GM23338 (cell line): Measurements from ENCODE around the gene RSRC2. TPM values are rescaled to one million over a fixed set of nuclear protein-coding genes. Genes with fewer than 3 reads are reported as not detected.

Experiments
- ATAC-seq: fragments of 200-7000 bp; cut with Tn5 transposase; 3 replicates; pipeline ENCODE4 v1.9.1; 2020
- DNase-seq: peaks from one replicate; pipeline ENCODE4 v3.0.0-alpha.2; 2015; ENCODE audit warnings: low spot score
- H2AFZ ChIP-seq: fragments of 200-600 bp; sonication (generic); 2 replicates; pipeline ENCODE4 v1.8.0; 2016; ENCODE audit warnings: antibody characterized with exemption, mild to moderate bottlenecking, moderate library complexity
- H3F3A ChIP-seq: fragments of 200-600 bp; sonication (generic); replicated peaks from 2 replicates; pipeline ENCODE4 v1.8.0; 2017; ENCODE audit warnings: antibody characterized with exemption, mixed run types, low read depth
- H3K27ac ChIP-seq: fragments of 200-600 bp; sonication (generic); 2 replicates; pipeline ENCODE4 v1.6.1; 2016; ENCODE audit warnings: low read depth
- H3K27me3 ChIP-seq: fragments of 200-600 bp; sonication (generic); 2 replicates; pipeline ENCODE4 v1.8.0; 2016; ENCODE audit warnings: mild to moderate bottlenecking, mixed run types, moderate library complexity; ENCODE audit not compliant: insufficient read depth
- H3K36me3 ChIP-seq: fragments of 200-600 bp; sonication (generic); 2 replicates; pipeline ENCODE4 v1.8.0; 2016; ENCODE audit warnings: mild to moderate bottlenecking; ENCODE audit not compliant: insufficient read depth
- H3K4me1 ChIP-seq: fragments of 200-600 bp; sonication (generic); 2 replicates; pipeline ENCODE4 v1.8.0; 2016; ENCODE audit warnings: mild to moderate bottlenecking, moderate library complexity; ENCODE audit not compliant: insufficient read depth
- H3K4me2 ChIP-seq: fragments of 200-600 bp; sonication (generic); 2 replicates; pipeline ENCODE4 v1.7.1; 2017; ENCODE audit warnings: mixed run types
- H3K4me3 ChIP-seq: fragments of 200-600 bp; sonication (generic); 2 replicates; pipeline ENCODE4 v1.6.1; 2016; ENCODE audit warnings: mixed run types
- H3K79me2 ChIP-seq: fragments of 200-600 bp; sonication (generic); replicated peaks from 2 replicates; pipeline ENCODE4 v1.8.0; 2017; ENCODE audit warnings: mild to moderate bottlenecking; ENCODE audit not compliant: insufficient read depth
- H3K9me2 ChIP-seq: fragments of 200-600 bp; sonication (generic); 2 replicates; pipeline ENCODE4 v1.8.0; 2017; ENCODE audit not compliant: insufficient read depth
- H4K20me1 ChIP-seq: fragments of 200-600 bp; sonication (generic); replicated peaks from 2 replicates; pipeline ENCODE4 v1.8.0; 2017; ENCODE audit warnings: mild to moderate bottlenecking; ENCODE audit not compliant: insufficient read depth
- H3K27ac Mint-ChIP-seq: 2 replicates; pipeline ENCODE4 v1.8.0; 2020; ENCODE audit warnings: inconsistent platforms, mild to moderate bottlenecking, moderate library complexity, mixed read lengths
- H3K27me3 Mint-ChIP-seq: 3 replicates; pipeline ENCODE4 v1.8.0; 2022; ENCODE audit warnings: low read depth, mild to moderate bottlenecking, moderate library complexity, mixed read lengths, inconsistent platforms; ENCODE audit not compliant: insufficient read depth, poor library complexity
- H3K36me3 Mint-ChIP-seq: 3 replicates; pipeline ENCODE4 v1.8.0; 2021; ENCODE audit warnings: low read depth, mild to moderate bottlenecking, inconsistent platforms, moderate library complexity, mixed read lengths
- H3K4me1 Mint-ChIP-seq: 3 replicates; pipeline ENCODE4 v1.8.0; 2020; ENCODE audit warnings: mild to moderate bottlenecking, inconsistent platforms, mixed read lengths
- H3K4me3 Mint-ChIP-seq: 3 replicates; pipeline ENCODE4 v1.8.0; 2021; ENCODE audit warnings: moderate library complexity, mild to moderate bottlenecking, inconsistent platforms, mixed read lengths
- H3K9me3 Mint-ChIP-seq: 3 replicates; pipeline ENCODE4 v1.8.0; 2020; ENCODE audit warnings: moderate library complexity, mild to moderate bottlenecking, inconsistent platforms, mixed read lengths
- CREB1 ChIP-seq: fragments of 250-450 bp; sonication (Bioruptor Pico); IDR thresholded peaks from 2 replicates; pipeline ENCODE4 v1.5.0; 2020; ENCODE audit warnings: low read depth, mild to moderate bottlenecking, moderate library complexity
- ETS1 ChIP-seq: IDR thresholded peaks from 2 replicates; pipeline ENCODE4 v1.6.1; 2016; ENCODE audit warnings: antibody characterized with exemption
- EZH2 ChIP-seq: fragments of 200-600 bp; sonication (generic); IDR thresholded peaks from one replicate; pipeline ENCODE4 v1.8.0; 2017; ENCODE audit warnings: antibody characterized with exemption, mild to moderate bottlenecking, low read depth; ENCODE audit not compliant: unreplicated experiment
- EZH2phosphoT487 ChIP-seq: fragments of 200-600 bp; sonication (generic); IDR thresholded peaks from one replicate; pipeline ENCODE4 v1.8.1; 2018; ENCODE audit warnings: antibody characterized with exemption; ENCODE audit not compliant: unreplicated experiment
- JUNB ChIP-seq: IDR thresholded peaks from one replicate; pipeline ENCODE4 v1.6.1; 2016; ENCODE audit warnings: antibody characterized with exemption; ENCODE audit not compliant: unreplicated experiment
- NANOG ChIP-seq: IDR thresholded peaks from 2 replicates; pipeline ENCODE4 v1.6.1; 2016; ENCODE audit warnings: antibody characterized with exemption, borderline replicate concordance
- POLR2AphosphoS5 ChIP-seq: IDR thresholded peaks from 2 replicates; pipeline ENCODE4 v1.6.1; 2016; ENCODE audit warnings: antibody characterized with exemption, low read depth
- STAT1 ChIP-seq: IDR thresholded peaks from one replicate; pipeline ENCODE4 v1.6.1; 2016; ENCODE audit warnings: antibody characterized with exemption; ENCODE audit not compliant: unreplicated experiment
- ZNF114 ChIP-seq: fragments of 250-450 bp; sonication (Bioruptor Pico); IDR thresholded peaks from 2 replicates; pipeline ENCODE4 v1.5.0; 2020; ENCODE audit warnings: mild to moderate bottlenecking, moderate library complexity
- ZNF331 ChIP-seq: fragments of 250-450 bp; sonication (Bioruptor Pico); IDR thresholded peaks from 2 replicates; pipeline ENCODE4 v1.5.0; 2020; ENCODE audit warnings: low read depth, mild to moderate bottlenecking, moderate library complexity
- polyA plus RNA-seq: library from polyadenylated mRNA; unstranded; fragments of >200 nt; fragmentation: Nextera tagmentation; extraction: Ambion mirVana; gene quantifications from 2 replicates; pipeline ENCODE4 v1.2.1, GENCODE V29; 2016
- total RNA-seq: library from RNA; depleted of rRNA; stranded (reverse); fragments of >200 nt; shearing (Covaris generic); gene quantifications from 2 replicates; pipeline ENCODE4 v1.2.3, GENCODE V29; 2014
- TF ChIP-seq, protein P1 (sequence below), 2 experiments: fragments of 200-600 bp in 1 of 2; sonication (generic) in 1 of 2; conservative IDR thresholded peaks; 2 replicates each; pipeline versions ENCODE4 v1.5.1 to v1.6.1; 2016 to 2017; ENCODE audit warnings: antibody characterized with exemption in 2 of 2, low read depth in 2 of 2, mild to moderate bottlenecking in 2 of 2, moderate library complexity in 1 of 2
- TF ChIP-seq, protein P2 (sequence below): fragments of 250-450 bp; sonication (Bioruptor Pico); IDR thresholded peaks from 2 replicates; pipeline ENCODE4 v1.5.0; 2020; ENCODE audit warnings: mild to moderate bottlenecking, moderate library complexity

RSRC2 gene
- total and polyA plus RNA-seq, 2 experiments from 2014 or later: 76.3 to 184 TPM

GRCh38 chr12:122547330-122547729 lies 20.6 kb upstream of the RSRC2 start:
- no peak overlapping the region for H3K4me3 Mint-ChIP-seq
- Histone ChIP-seq H4K20me1 (peaks cover 4% of the 10 kb centered on the region; the same call in 1 of the 2 replicates), H3K9me2 (no peaks in the 10 kb centered on the region), H3F3A (no peaks in the 10 kb centered on the region), H3K27ac (no peak overlapping the region), H3K79me2 (no peaks in the 10 kb centered on the region), H3K36me3 (peaks cover 67% of the 10 kb centered on the region), H3K27me3 (no peaks in the 10 kb centered on the region), H3K4me3 (no peak overlapping the region), H2AFZ (no peak overlapping the region), H3K4me2 (no peak overlapping the region), H3K4me1 (no peaks in the 10 kb centered on the region)
- H3K36me3 Mint-ChIP-seq: peaks cover 66% of the 10 kb centered on the region
- no peaks in the 10 kb centered on the region for H3K27me3 Mint-ChIP-seq
- no peak for TF ChIP-seq ZNF114 (CRISPR knock-in tag)
- no peak for TF ChIP-seq NANOG
- no peak for TF ChIP-seq EZH2
- no peak for TF ChIP-seq ZNF331 (CRISPR knock-in tag)
- TF ChIP-seq CREB1 (CRISPR knock-in tag): no peak
- no peak for TF ChIP-seq ETS1
- no peak for TF ChIP-seq EZH2phosphoT487
- ATAC-seq (no peak), DNase-seq (no peak)
- H3K4me1 Mint-ChIP-seq: no peaks in the 10 kb centered on the region
- H3K27ac Mint-ChIP-seq: no peak overlapping the region
- no peaks in the 10 kb centered on the region for H3K9me3 Mint-ChIP-seq

- Mint-ChIP-seq H3K4me1 (no peaks in the 10 kb centered on the region), H3K27me3 (no peaks in the 10 kb centered on the region), H3K36me3 (peaks cover 64% of the 10 kb centered on the region), H3K27ac (no peak overlapping the region), H3K9me3 (no peaks in the 10 kb centered on the region), H3K4me3 (no peak overlapping the region)
- H3K79me2 ChIP-seq: no peaks in the 10 kb centered on the region
- no peaks in the 10 kb centered on the region for H3K27me3 ChIP-seq
- DNase-seq: no peak
- H3K4me1 ChIP-seq: no peaks in the 10 kb centered on the region
- no peaks in the 10 kb centered on the region for H3K9me2 ChIP-seq
- no peak overlapping the region for H2AFZ ChIP-seq
- H3K4me3 ChIP-seq: no peak overlapping the region
- H3K36me3 ChIP-seq: peaks cover 53% of the 10 kb centered on the region
- ATAC-seq: no peak
- H3K4me2 ChIP-seq: no peak overlapping the region
- peaks cover 4% of the 10 kb centered on the region for H4K20me1 ChIP-seq
- H3F3A ChIP-seq: no peaks in the 10 kb centered on the region
- no peak overlapping the region for H3K27ac ChIP-seq
- TF ChIP-seq ZNF331 (CRISPR knock-in tag): no peak
- TF ChIP-seq POLR2AphosphoS5: no peak
- TF ChIP-seq EZH2: no peak
- no peak for TF ChIP-seq ETS1
- no peak for TF ChIP-seq NANOG
- TF ChIP-seq JUNB: no peak
- no peak for TF ChIP-seq ZNF114 (CRISPR knock-in tag)
- TF ChIP-seq, protein P1, sequence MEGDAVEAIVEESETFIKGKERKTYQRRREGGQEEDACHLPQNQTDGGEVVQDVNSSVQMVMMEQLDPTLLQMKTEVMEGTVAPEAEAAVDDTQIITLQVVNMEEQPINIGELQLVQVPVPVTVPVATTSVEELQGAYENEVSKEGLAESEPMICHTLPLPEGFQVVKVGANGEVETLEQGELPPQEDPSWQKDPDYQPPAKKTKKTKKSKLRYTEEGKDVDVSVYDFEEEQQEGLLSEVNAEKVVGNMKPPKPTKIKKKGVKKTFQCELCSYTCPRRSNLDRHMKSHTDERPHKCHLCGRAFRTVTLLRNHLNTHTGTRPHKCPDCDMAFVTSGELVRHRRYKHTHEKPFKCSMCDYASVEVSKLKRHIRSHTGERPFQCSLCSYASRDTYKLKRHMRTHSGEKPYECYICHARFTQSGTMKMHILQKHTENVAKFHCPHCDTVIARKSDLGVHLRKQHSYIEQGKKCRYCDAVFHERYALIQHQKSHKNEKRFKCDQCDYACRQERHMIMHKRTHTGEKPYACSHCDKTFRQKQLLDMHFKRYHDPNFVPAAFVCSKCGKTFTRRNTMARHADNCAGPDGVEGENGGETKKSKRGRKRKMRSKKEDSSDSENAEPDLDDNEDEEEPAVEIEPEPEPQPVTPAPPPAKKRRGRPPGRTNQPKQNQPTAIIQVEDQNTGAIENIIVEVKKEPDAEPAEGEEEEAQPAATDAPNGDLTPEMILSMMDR (conservative IDR thresholded peaks at IDR 0.05; ENCODE audit: low read depth in 2 of 2): no peak
- TF ChIP-seq STAT1: no peak
- no peak for TF ChIP-seq EZH2phosphoT487
- TF ChIP-seq, protein P2, sequence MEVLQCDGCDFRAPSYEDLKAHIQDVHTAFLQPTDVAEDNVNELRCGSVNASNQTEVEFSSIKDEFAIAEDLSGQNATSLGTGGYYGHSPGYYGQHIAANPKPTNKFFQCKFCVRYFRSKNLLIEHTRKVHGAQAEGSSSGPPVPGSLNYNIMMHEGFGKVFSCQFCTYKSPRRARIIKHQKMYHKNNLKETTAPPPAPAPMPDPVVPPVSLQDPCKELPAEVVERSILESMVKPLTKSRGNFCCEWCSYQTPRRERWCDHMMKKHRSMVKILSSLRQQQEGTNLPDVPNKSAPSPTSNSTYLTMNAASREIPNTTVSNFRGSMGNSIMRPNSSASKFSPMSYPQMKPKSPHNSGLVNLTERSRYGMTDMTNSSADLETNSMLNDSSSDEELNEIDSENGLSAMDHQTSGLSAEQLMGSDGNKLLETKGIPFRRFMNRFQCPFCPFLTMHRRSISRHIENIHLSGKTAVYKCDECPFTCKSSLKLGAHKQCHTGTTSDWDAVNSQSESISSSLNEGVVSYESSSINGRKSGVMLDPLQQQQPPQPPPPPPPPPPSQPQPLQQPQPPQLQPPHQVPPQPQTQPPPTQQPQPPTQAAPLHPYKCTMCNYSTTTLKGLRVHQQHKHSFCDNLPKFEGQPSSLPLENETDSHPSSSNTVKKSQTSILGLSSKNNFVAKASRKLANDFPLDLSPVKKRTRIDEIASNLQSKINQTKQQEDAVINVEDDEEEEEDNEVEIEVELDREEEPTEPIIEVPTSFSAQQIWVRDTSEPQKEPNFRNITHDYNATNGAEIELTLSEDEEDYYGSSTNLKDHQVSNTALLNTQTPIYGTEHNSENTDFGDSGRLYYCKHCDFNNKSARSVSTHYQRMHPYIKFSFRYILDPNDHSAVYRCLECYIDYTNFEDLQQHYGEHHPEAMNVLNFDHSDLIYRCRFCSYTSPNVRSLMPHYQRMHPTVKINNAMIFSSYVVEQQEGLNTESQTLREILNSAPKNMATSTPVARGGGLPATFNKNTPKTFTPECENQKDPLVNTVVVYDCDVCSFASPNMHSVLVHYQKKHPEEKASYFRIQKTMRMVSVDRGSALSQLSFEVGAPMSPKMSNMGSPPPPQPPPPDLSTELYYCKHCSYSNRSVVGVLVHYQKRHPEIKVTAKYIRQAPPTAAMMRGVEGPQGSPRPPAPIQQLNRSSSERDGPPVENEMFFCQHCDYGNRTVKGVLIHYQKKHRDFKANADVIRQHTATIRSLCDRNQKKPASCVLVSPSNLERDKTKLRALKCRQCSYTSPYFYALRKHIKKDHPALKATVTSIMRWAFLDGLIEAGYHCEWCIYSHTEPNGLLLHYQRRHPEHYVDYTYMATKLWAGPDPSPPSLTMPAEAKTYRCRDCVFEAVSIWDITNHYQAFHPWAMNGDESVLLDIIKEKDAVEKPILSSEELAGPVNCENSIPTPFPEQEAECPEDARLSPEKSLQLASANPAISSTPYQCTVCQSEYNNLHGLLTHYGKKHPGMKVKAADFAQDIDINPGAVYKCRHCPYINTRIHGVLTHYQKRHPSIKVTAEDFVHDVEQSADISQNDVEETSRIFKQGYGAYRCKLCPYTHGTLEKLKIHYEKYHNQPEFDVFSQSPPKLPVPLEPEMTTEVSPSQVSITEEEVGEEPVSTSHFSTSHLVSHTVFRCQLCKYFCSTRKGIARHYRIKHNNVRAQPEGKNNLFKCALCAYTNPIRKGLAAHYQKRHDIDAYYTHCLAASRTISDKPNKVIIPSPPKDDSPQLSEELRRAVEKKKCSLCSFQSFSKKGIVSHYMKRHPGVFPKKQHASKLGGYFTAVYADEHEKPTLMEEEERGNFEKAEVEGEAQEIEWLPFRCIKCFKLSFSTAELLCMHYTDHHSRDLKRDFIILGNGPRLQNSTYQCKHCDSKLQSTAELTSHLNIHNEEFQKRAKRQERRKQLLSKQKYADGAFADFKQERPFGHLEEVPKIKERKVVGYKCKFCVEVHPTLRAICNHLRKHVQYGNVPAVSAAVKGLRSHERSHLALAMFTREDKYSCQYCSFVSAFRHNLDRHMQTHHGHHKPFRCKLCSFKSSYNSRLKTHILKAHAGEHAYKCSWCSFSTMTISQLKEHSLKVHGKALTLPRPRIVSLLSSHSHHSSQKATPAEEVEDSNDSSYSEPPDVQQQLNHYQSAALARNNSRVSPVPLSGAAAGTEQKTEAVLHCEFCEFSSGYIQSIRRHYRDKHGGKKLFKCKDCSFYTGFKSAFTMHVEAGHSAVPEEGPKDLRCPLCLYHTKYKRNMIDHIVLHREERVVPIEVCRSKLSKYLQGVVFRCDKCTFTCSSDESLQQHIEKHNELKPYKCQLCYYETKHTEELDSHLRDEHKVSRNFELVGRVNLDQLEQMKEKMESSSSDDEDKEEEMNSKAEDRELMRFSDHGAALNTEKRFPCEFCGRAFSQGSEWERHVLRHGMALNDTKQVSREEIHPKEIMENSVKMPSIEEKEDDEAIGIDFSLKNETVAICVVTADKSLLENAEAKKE (CRISPR knock-in tag): no peak
- TF ChIP-seq CREB1 (CRISPR knock-in tag): no peak
Measured at GRCh38 chr12:122545855-122546254, 19.1 kb upstream of the RSRC2 start.
